ENCODE results near the gene EFR3B. TPM values are rescaled to one million over a fixed set of nuclear protein-coding genes. Genes with fewer than 3 reads are reported as not detected.

The EFR3B gene
- polyA plus RNA-seq, 2 of the 4 experiments (the other 2 are of a cell fraction), result 6.5 to 12.5 TPM

DNA sequence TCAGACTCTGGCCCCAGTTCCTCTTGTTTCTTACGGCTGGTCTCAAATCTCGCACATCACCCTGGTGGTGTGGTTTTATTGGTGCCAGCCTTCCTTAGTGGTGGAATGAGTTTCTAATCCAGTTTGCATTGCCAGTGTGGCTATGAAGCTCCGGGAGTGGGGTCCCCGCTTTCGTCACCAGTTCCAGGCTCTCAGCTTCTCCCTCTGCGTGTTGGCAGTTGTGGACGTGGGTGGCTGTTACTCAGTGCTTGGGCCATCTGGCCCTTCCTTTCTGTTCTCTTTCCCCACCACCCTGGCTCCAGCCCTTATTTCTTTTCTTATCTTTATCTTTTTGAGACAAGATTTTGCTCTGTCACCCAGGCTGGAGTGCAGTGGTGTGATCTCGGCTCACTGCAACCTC, 30.1 kb downstream of the EFR3B start (continued):
- no peak for TF ChIP-seq REST (IDR thresholded peaks at IDR 0.05)

DNA sequence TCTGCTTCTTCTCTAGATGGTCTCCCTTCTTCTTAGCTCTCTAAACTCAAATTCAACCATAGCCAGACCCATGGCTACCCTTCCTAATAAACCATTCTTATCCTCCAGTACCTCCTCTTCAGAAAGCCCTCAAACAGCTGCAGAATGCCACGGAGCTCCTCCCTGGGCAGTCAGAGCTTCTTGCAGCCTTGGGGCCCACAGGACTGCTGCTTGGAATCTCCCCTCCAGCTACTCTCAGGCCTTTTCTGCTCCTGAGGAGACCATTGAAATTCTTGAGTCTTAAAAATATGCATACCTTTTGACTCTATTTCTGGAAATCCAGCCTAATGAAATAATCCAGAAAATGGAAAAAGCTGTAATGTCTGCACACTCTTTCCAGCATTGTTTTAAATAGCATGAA, 30.7 kb downstream of the EFR3B start:
- Histone ChIP-seq H3K4me1 (peaks cover 17% of the 10 kb centered on the region), H3K4me2 (no peak overlapping the region), H3K9me3 (no peaks in the 10 kb centered on the region), H3K27ac (no peak overlapping the region), H3K4me3 (no peak overlapping the region)
- FAIRE-seq, result no peak
- DNase-seq (ENCODE audit: low read depth in 1 of 2, low spot score in 1 of 2), result no peak
- CTCF ChIA-PET, result interaction anchor here (0.6 to 2.3 kb wide), 10 partner anchors 8 to 718 kb away, joined by 3 to 12 read pairs (median 4); no protein-coding TSS in a partner anchor
- peak in 1 of 2 experiments; percentile 26; a peak in 2 of 6 replicates for ATAC-seq
- POLR2A ChIA-PET, result interaction anchor here (0.6 kb wide), 1 partner anchor 35 kb away, joined by 3 read pairs; no protein-coding TSS in a partner anchor
- TF ChIP-seq RARB (CRISPR knock-in tag; IDR thresholded peaks at IDR 0.05) (no peak), MAX (IDR thresholded peaks at IDR 0.05) (no peak), CBX8 (IDR thresholded peaks at IDR 0.05) (no peak), HDAC2 (IDR thresholded peaks at IDR 0.05) (no peak), MAZ (IDR thresholded peaks at IDR 0.05; ENCODE audit: borderline replicate concordance, low read depth, low read length) (no peak), CEBPB (IDR thresholded peaks at IDR 0.05) (no peak), JUN (IDR thresholded peaks at IDR 0.05) (no peak), EP300 (IDR thresholded peaks at IDR 0.05) (no peak), REST (IDR thresholded peaks at IDR 0.05) (no peak), NFE2L2 (conservative IDR thresholded peaks at IDR 0.05; ENCODE audit: low read length) (no peak), ZNF302 (CRISPR knock-in tag; IDR thresholded peaks at IDR 0.05) (no peak)
- TF ChIP-seq, protein P1, sequence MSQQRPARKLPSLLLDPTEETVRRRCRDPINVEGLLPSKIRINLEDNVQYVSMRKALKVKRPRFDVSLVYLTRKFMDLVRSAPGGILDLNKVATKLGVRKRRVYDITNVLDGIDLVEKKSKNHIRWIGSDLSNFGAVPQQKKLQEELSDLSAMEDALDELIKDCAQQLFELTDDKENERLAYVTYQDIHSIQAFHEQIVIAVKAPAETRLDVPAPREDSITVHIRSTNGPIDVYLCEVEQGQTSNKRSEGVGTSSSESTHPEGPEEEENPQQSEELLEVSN (IDR thresholded peaks at IDR 0.05; ENCODE audit: borderline replicate concordance, low read depth), result no peak
- TF ChIP-seq, protein P2, sequence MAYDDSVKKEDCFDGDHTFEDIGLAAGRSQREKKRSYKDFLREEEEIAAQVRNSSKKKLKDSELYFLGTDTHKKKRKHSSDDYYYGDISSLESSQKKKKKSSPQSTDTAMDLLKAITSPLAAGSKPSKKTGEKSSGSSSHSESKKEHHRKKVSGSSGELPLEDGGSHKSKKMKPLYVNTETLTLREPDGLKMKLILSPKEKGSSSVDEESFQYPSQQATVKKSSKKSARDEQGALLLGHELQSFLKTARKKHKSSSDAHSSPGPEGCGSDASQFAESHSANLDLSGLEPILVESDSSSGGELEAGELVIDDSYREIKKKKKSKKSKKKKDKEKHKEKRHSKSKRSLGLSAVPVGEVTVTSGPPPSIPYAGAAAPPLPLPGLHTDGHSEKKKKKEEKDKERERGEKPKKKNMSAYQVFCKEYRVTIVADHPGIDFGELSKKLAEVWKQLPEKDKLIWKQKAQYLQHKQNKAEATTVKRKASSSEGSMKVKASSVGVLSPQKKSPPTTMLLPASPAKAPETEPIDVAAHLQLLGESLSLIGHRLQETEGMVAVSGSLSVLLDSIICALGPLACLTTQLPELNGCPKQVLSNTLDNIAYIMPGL (CRISPR knock-in tag; IDR thresholded peaks at IDR 0.05; ENCODE audit: borderline replicate concordance), result no peak
- 76% methylated on average over 1 of the region's 1 CpG for WGBS (ENCODE audit: missing lambda C conversion rate)

DNA sequence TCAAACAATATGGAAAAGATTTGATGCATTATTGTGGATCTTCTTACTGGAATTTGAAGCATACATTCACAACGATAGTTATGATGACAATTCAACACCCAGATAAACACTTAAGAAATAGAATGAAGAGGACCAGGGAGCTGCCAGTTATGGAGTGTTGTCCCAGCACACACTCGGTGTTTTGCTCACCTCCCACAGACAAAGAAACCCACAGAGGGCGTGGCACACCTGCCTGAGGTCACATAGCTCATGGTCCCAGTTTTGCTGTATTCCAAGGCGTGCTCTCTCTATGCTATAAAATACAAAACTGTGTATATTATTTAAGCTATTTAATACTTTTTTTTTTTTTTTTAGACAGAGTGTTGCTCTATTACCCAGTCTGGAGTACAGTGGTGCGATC, 31.1 kb downstream of the EFR3B start:
- 74% methylated on average over 5 of the region's 5 CpGs for WGBS (ENCODE audit: missing lambda C conversion rate)
- FAIRE-seq, result no peak
- POLR2A ChIA-PET, result no interaction called here
- no peak for TF ChIP-seq USF2 (IDR thresholded peaks at IDR 0.05)
- no peak for TF ChIP-seq RAD21 (conservative IDR thresholded peaks at IDR 0.05 in 1 of 2, IDR thresholded peaks at IDR 0.05 in 1 of 2)
- no peak for TF ChIP-seq CBX8 (IDR thresholded peaks at IDR 0.05)
- TF ChIP-seq SMC3 (IDR thresholded peaks at IDR 0.05), result no peak
- TF ChIP-seq, protein P2 (CRISPR knock-in tag; IDR thresholded peaks at IDR 0.05; ENCODE audit: borderline replicate concordance), result no peak
- TF ChIP-seq POLR2AphosphoS2 (conservative IDR thresholded peaks at IDR 0.05; ENCODE audit: low read length), result no peak
- no peak for TF ChIP-seq RFX5 (IDR thresholded peaks at IDR 0.05)
- TF ChIP-seq ZC3H11A (IDR thresholded peaks at IDR 0.05), result no peak
- TF ChIP-seq FOSL2 (IDR thresholded peaks at IDR 0.05), result no peak
- no peak for TF ChIP-seq FOSL2 (CRISPR knock-in tag; IDR thresholded peaks at IDR 0.05)
- TF ChIP-seq JUN (IDR thresholded peaks at IDR 0.05), result no peak
- no peak for TF ChIP-seq HOXB13 (CRISPR knock-in tag; IDR thresholded peaks at IDR 0.05; ENCODE audit: low read depth)

More for the DNA sequence above, 31.1 kb downstream of the EFR3B start:
- Histone ChIP-seq H3K27ac (no peak overlapping the region), H3K9me3 (no peaks in the 10 kb centered on the region), H3K4me2 (no peak overlapping the region), H3K4me1 (peaks cover 17% of the 10 kb centered on the region), H3K4me3 (no peak overlapping the region)
- CTCF ChIA-PET, result interaction anchor here (0.6 to 2.3 kb wide), 10 partner anchors 8 to 718 kb away, joined by 3 to 12 read pairs (median 4); no protein-coding TSS in a partner anchor
- ATAC-seq (no peak), DNase-seq (ENCODE audit: low read depth in 1 of 2, low spot score in 1 of 2) (no peak)
